ENCODE data around the gene NUDT3.

DNA sequence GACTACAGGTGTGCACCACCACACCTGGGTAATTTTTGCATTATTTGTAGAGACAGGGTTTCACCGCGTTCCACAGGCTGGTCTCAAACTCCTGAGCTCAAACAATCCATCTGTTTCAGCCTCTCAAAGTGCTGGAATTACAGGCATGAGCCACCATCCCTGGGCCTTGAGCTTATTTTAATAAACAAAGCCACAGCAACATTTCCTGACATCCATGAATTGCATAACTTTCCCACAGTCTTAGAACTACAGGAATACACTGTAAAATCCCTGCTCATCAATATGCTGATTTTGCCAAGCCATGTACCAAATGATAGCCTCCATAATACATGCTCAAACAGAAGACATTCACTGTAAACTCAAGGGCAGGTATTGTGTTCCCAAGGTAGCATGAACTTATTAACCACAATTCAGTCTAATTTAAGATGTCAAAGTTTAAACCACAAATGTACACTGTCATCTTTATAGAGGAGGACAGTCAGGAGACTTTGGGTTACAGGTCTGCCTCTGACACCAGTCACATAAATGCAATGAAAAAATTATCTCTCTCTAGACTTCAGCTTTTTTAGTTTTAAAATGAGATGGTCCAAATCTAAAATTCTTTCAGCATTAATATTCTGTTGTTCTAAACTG, 40.0 kb downstream of the NUDT3 start:
- TF ChIP-seq, protein P1, sequence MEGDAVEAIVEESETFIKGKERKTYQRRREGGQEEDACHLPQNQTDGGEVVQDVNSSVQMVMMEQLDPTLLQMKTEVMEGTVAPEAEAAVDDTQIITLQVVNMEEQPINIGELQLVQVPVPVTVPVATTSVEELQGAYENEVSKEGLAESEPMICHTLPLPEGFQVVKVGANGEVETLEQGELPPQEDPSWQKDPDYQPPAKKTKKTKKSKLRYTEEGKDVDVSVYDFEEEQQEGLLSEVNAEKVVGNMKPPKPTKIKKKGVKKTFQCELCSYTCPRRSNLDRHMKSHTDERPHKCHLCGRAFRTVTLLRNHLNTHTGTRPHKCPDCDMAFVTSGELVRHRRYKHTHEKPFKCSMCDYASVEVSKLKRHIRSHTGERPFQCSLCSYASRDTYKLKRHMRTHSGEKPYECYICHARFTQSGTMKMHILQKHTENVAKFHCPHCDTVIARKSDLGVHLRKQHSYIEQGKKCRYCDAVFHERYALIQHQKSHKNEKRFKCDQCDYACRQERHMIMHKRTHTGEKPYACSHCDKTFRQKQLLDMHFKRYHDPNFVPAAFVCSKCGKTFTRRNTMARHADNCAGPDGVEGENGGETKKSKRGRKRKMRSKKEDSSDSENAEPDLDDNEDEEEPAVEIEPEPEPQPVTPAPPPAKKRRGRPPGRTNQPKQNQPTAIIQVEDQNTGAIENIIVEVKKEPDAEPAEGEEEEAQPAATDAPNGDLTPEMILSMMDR (IDR thresholded peaks at IDR 0.05; ENCODE audit: insufficient read depth, low read depth, low read length) = no peak
- TF ChIP-seq EZH2 (IDR thresholded peaks at IDR 0.05; ENCODE audit: insufficient read depth, low read length) = no peak

Data from astrocyte (in vitro differentiated cells and primary cell).